NOMO-1 treated with dmso at 0.1 percent for 144 hours (cell line): Measurements from ENCODE around the gene SYNE3.
"Not testable (repeated sequence)": the region's sequence is repeated elsewhere in the genome, so short reads cannot be mapped to it uniquely, and the experiment has no call there.

Source experiments
- DNase-seq: peaks from one replicate; lab custom pipeline; 2025; ENCODE audit not compliant: unreplicated experiment; lab: John Stamatoyannopoulos, UW

SYNE3 gene

DNA sequence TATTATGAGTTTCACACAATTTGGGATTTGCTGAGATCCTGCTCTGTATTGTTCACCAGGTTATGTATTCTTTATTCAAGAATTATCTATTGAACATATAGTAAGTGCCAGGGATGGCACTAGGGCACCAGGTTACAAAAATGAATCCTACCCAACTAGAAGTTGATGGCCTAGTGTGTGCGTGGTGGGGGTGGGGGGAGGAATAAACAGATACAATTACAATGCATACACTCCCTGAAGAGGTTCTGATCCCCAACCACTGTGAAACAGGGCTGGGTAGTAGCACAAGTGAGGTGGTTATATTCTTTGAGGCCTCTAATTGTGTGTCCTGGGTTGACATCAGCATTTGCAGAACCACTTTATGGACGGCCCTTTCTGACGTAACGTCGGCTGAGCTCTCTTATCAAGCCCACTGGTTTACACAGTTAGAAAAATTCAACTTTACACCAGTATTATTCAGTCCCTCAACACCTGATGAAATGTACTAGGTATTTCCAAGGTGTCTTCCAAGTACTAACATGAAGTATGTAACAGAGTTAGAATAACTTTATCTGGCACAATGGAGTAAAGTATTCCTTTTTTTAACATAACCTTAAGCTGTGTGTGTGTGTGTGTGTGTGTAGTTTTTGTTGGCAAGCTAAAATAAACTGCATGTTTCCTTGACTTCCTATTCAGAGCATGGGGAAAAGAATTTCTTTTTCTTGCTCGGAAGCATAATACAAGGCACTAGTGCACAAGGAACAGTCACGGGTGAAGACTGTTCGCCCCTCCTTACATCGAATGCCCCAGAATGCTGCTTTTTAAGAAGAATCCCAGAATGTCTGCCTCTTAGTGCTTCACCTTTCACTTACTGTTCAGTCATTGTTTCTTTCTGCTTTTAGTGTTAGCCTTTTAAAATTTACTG, 10.3 kb upstream of the SYNE3 start:
- DNase-seq, result peak; percentile 16

DNA sequence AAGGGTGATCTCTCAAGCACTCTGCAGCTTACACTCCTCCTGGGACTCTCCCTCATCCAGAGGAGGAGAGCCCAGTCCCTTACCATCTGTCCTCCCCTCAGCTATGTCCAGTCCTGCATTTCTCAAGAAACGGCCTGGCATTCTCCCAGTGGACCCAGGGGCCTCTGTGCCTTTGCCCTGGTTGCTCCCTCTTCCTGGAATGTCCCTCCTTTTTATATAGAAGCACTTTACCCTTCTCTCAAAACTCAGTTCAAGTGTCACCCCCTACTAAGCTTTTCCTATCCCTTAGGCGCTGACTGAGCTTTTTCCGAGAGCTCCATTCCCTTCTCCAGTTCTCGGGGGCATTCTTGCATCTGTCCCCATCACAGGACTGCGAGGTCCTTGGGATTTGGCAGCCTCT, 9.5 kb upstream of the SYNE3 start:
- no peak for DNase-seq

GRCh38 chr14:95524706-95525512, 8.5 kb upstream of the SYNE3 start:
- no peak for DNase-seq

DNA sequence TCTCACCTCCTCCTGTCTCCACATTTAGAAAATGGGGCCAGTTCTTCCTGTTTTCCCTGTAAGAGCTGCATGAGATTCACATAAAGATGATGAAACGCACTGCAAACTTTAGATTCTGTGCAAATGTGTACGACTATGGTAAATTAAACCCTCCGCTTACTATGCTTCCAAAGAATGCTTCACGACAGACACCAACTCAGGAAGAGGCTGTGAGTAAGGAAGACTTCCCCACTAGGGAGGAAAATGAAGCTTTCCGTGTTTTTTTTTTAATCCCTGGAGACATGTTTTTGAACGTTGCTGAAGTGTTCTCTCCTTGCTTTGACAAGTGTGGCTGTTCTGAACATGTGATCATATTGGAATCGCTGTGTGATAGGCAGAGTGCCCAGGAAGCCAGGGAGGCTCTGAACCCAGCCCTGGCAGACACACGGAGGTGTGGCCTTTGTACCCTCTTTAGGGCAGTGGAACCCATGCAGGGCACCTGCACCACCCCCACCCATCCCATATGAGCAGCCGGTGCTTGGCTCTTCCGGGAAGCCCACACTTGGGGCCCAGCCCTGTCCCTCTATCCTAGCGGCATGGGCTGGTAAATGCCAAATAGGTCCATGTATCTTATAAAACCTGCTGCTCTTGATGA, 7.5 kb upstream of the SYNE3 start:
- no peak for DNase-seq

DNA sequence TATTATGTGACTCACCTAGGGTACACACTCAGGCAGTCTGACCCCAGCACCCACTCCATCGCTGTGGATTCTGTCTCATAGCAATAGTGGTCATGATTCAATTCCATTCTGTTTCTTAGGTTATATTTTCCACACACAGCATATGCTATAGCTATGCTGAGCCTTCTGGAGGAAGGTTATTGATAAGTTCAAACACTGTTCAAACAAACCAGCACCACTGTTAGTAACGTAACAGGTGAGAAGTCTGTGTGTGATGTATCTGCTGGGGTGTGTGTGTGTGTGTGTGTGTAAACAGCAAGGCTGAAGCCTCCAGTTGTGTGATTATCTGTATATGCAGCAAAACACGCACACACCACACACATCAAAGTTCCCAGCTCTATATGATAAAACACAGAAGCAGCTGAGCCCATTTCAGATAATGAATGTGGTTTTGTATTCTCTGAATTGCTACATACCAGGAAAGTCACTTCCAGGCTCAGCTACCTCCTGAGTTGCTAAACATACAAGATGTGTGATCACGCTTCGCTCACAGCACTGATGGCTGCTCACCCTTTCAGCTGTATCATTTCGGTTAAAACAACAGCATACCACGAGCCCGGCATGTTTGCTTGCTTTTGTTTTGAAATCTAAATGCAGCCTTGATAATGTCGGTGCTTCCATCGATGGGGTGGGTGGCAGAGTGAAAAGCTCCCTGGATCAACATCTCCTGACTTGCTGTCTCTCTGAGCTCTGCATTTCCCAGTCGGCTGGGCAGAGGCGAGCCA, 6.8 kb upstream of the SYNE3 start:
- no peak for DNase-seq

- no peak for DNase-seq
These were observed 6.1 kb upstream of the SYNE3 start for GRCh38 chr14:95522556-95522955.

DNA sequence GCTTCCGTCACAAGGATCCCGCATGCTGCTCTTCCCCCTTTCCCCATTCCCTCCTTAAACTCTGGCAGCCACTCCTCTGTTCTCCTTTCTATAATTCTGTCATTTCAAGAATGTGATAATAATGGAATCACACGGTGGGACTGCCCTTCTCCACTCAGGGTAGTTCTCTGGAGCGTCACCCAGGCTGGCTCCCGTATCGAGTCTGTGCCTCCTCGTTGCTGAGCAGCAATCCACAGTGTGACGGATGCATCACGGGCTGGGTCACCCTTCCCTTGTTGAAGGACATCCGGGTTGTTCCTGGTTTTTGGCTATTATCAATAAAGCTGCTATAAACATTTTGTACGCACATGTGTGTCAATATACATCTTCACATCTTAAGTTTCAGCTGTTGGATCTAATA, 5.7 kb upstream of the SYNE3 start:
- no peak for DNase-seq

DNA sequence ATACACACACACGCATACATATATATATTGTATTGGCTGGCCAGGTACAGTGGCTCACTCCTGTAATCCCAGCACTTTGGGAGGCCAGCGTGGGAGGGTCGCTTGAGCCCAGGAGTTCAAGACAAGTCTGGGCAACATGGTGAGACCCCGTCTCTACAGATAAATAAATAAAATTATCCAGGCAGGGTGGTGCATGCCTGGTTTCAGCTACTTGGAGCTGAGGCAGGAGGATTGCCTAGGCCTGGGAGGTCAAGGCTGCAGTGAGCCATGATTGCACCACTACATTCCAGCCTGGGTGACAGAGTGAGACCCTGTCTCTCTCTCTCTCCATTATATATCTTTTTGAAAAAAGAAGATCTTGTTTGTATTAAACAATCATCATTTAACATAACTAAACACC, 4.6 kb upstream of the SYNE3 start:
- DNase-seq, result no peak

GRCh38 chr14:95520346-95520745, 3.9 kb upstream of the SYNE3 start:
- DNase-seq, result no peak

DNA sequence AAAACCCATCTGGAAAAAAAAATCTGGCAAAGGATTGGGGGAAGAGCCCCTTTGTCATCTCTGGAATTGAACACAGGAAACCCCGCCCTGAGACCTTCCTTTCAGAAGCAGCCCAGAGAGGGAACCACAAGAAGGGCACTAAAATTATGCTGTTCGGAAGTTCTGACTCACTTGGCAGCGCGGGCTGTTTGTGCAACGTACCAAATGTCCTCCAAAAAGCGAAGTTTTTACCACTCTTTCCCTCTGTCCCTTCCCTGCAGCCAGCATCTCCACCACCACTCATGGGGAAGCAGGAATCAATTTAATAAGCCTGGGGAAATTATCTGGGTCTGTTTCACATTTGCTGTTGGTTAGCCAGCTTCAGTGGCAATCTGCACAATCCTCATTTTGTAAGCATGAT, 3.2 kb upstream of the SYNE3 start:
- peak; percentile 60 for DNase-seq

GRCh38 chr14:95518045-95518751, 1.7 kb upstream of the SYNE3 start:
- DNase-seq, result no peak

GRCh38 chr14:95515596-95516552, 576 bp downstream of the SYNE3 start:
- peak; percentile 90 for DNase-seq

- no peak for DNase-seq
These were observed 1.4 kb downstream of the SYNE3 start for GRCh38 chr14:95515080-95515489.

DNA sequence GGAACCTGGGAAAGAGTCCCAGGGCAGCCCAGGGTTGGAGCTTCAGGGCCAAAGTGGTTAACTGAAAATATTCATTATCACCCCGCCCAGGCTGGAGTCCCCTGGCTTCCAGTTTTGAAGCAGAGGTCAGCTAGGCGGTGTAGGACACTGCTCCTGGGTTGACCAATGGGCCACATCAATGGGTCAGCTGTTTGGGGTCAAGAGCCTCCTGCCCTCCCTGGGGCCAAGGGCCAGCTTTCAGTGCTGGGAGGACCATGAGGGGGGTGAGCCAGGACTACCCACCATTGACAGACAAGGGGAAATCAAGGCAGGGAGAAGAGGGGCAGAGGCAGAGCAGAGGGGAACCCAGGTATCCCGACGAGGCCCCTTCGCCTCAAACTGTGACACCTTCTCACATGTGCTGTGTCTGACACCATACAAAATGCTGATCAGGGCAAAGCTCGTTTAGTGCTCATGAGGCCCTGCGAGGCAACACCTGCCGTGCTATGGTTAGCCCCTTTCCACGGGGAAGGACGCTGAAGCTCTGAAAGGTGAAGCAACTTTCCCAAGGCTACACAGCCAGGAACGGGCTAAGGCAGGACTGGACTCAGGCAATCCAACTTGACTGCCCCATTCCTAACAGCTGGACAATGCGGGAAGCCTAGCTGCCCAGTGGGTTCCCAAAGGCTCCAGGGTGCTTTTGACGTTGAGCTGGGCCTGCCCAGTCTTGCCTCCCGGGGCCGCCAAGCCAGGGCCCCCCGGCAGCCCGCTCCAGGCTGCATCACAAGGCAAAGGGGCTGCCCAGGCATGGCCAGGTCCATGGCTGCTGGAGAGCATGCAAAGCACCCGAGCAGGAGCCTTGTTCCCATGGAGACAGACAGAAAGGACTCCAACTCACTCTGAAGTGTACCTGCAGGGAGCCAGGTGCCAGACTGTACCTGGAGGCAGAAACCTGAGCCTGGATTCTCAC, 2.0 kb downstream of the SYNE3 start:
- DNase-seq, result no peak

- no peak for DNase-seq
These were observed 3.2 kb downstream of the SYNE3 start for GRCh38 chr14:95513291-95513690.

GRCh38 chr14:95511687-95512086, 4.8 kb downstream of the SYNE3 start:
- DNase-seq, result no peak

GRCh38 chr14:95510804-95511203, 5.6 kb downstream of the SYNE3 start:
- no peak for DNase-seq

- DNase-seq, result not testable (repeated sequence)
These were observed 6.1 kb downstream of the SYNE3 start for GRCh38 chr14:95510344-95510743.
